SH-SY5Y (cell line): Measurements from ENCODE around the gene DIAPH3.

Experiments
- GATA2 ChIP-seq: IDR thresholded peaks from 2 replicates; pipeline ENCODE4 v1.6.1; 2011; ENCODE audit warnings: mild to moderate bottlenecking, low read depth, low read length
- GATA3 ChIP-seq: IDR thresholded peaks from 2 replicates; pipeline ENCODE4 v1.6.1; 2011; ENCODE audit warnings: low read depth, mild to moderate bottlenecking, low read length, moderate library complexity

DNA sequence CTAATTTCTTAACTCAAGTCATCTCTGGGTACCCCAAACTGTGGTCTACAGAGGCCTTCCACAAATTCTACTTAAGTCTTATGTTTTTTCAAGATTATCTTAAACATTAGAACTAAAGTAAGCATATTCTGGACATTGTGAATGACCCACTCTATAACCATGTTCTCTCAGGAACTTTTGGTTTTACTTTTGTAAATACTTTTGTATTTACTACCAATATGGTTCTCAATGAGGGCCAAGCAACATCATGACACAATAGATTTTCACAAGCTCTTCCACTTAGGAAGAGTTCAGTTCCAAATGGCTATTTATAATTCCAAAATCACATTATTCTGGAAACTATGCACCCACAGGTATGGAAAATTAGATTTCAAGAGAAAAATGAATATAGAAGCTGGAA, 10.8 kb downstream of the DIAPH3 start:
- TF ChIP-seq GATA2 (no peak), GATA3 (no peak)
